ENCODE data around the gene TMEM185B.

- no peak for TF ChIP-seq POLR2A (IDR thresholded peaks at IDR 0.05; ENCODE audit: low read length)
- no peak for TF ChIP-seq GATA1 (IDR thresholded peaks at IDR 0.05; ENCODE audit: low read depth, low read length)
Measured at GRCh38 chr2:120231564-120231973, 8.4 kb upstream of the TMEM185B start.

All from erythroblast (primary cell).